GM21576 (cell line): ENCODE results near the gene BCL2L13.
A peak's percentile ranks its signal among the peaks of the same experiment; 100 is the strongest.
"Not testable (repeated sequence)": the region's sequence is repeated elsewhere in the genome, so short reads cannot be mapped to it uniquely, and the experiment has no call there.

Experiments used
- ATAC-seq: cut with Tn5 transposase; IDR thresholded peaks from one replicate; pipeline ENCODE4 v1.9.1; 2021; ENCODE audit warnings: mild to moderate bottlenecking, moderate library complexity; ENCODE audit not compliant: unreplicated experiment

BCL2L13 gene

GRCh38 chr22:17753401-17753989, 114.9 kb downstream of the BCL2L13 start:
- no peak for ATAC-seq

DNA sequence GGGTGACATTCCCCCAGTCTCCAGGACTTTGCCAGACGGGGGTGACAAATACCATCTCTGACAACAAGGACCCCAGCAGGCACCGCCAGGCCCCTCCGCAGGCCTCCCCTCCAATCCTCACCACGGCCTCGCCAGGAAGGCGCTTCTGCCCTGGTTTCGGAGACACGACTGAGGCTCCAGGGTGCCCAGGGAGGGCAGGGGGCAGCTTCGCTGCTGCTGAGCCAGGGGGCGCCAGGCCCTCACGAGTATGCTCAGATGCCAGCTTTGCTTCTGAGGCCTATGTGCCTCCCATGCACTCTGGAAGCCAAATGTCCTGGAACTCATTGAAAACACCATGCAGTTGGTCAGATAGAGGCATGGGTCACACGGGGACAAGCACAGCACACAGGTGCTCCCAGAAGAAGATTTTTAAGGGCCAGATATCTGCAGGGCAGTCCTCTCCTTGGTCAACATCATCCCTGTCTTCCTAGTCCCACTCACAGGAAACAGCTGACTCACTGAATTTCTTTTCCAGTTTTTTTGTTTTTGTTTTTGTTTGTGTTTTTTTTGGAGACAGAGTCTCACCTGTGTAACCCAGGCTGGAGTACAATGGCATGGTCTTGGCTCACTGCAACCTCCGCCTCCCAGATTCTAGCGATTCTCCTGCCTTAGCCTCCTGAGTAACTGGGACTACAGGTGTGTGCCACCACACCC, 115.8 kb downstream of the BCL2L13 start:
- no peak for ATAC-seq

DNA sequence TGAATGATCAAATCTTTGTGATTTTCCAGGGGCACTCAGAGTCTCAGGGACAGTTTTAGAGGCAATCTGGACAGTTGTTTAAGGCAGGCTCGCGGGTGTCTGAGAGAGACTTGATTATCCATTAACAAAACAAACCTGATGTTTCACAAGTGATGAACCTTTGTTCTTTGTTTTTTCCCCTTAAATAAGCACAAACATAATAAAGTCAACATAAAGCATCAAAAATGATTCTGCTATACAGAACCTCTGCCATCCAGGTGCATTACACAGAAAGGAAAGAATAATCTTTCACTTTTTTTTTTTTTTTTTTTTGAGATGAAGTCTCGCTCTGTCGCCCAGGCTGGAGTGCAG, 122.6 kb downstream of the BCL2L13 start:
- no peak for ATAC-seq

DNA sequence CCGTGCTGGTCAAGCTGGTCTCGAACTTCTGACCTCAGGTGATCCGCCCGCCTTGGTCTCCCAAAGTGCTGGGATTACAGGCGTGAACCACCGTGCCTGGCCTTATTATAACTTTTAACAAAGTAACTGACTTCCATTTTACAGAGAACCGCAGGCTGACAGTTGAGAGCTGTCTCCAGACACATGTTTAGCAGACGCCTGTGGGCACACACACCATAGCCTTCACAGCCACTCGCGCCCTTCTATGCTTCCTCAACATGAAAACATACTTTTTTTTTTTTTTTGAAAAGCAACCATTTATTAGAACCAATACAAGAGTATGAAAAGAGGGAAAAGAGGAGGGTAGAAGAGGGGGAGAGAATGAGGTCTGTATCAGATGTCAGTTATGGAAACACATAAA, 124.9 kb downstream of the BCL2L13 start:
- not testable (repeated sequence) for ATAC-seq

DNA sequence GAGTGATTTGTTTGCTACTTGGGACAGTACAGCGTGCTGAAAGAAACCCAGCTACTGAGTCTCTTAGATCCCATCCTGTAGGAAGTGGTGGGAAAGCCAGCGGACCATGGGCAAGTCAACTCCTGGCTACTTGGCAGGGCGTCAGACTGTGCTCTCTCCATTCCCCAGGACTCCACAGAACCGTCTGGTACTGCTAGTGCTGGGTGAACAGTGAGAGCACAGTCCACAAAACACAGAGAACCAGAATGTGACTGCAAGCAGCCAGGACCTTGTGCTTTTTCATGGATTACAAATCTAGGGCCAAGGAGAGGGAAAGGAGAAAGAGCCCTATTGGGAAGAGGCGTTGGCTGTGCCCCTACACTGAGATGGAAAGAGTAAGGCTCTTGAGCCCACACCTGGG, 125.5 kb downstream of the BCL2L13 start:
- no peak for ATAC-seq

GRCh38 chr22:17764852-17765251, 126.3 kb downstream of the BCL2L13 start:
- not testable (repeated sequence) for ATAC-seq

DNA sequence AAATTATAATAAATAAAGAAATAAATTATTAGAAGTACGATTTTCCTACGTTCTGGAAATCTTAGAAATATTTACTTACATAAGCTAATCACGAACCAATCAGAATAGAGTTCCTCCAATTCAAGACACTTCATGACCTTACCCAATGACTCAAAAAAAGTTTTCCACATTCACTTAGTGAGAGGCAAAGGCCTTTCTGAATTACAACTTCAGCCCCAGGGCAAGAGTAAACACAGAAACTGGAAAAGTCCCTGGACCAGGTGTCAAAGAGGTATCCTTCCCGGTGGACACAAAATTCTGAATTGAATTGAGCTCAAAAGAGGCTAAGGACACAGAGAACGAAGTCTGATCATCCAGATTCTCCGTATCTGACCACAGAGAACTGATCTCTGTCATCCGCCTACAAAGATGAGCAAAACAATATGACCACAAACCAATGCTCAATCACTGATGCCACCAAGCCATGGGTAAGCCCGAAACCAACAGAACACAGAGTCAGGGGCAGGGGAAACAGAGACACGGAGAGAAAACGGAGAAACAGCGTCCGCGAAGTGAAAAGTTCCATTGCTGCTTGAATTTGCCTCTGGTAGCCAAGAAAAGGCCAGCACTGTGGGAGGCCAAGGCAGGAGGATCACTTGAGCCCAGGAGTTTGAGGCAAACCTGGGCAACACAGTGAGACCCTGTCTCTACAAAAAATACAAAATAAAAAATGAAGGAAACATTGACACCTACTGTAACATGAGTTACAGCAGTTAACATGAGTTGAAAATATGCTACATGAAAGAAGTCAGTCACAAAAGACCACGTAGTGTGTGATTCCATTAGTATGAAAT, 128.9 kb downstream of the BCL2L13 start:
- peak; percentile 68 for ATAC-seq

- no peak for ATAC-seq
These were observed 130.6 kb downstream of the BCL2L13 start for GRCh38 chr22:17769013-17769715.

DNA sequence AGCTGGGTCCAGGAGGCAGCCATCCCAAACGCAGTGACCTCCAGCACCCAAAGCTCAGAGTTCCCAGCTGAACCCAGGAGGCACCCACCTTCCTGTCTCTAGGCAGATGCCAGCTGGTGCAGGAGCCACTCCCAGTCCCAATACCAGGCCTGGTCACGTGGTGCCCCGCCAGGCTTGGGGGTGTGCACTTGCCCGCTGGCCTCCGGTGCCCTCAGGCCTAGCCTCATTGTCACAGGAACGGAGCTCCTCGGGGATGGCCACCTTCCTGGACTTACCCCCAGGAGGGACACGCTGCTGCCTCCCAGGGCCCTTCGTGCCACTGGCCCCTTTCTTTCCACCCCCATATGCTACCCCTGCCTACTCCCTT, 131.1 kb downstream of the BCL2L13 start:
- no peak for ATAC-seq

- ATAC-seq = no peak
These were observed 131.9 kb downstream of the BCL2L13 start for GRCh38 chr22:17770180-17771077.

GRCh38 chr22:17772249-17772957, 133.8 kb downstream of the BCL2L13 start:
- ATAC-seq = no peak

DNA sequence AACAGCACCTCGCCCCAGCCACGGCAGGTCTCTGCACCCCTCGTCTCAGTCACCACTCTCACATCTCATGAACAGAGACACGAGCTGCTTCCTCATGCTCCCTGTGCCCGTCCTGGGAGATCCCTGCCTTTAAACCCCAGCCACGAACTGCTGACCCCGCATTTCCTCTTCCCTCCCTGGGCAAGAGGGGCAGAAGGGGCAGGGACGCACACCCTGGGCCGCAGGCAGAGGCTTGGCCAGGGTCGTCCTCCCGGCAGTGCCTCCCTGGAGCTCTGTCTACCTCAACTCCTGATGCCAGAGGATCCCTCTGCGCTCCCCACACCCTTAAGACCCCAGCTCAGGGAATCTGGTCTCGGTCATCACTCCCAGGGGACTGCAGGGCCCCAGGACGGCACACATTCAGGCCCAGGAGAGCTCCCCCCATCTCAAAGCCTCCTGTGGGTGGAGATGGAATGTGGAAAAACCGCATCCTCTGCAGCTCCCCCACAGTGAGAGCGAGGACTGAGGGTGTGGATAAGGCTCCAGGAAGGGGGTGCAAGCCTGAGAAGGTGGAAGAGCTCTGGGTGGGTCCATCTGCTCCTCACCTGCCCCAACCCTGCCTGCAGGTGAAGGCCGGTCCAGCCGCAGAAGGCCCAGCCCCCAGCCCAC, 134.5 kb downstream of the BCL2L13 start:
- ATAC-seq = no peak

GRCh38 chr22:17773606-17774205, 135.1 kb downstream of the BCL2L13 start:
- no peak for ATAC-seq

GRCh38 chr22:17774206-17774925, 135.8 kb downstream of the BCL2L13 start, which contains the start of gene BID:
Gene BID (minus strand): TSS chr22:17774469. CDS start chr22:17750116, 24,353 bp downstream.
- ATAC-seq = no peak

- no peak for ATAC-seq
These were observed 136.5 kb downstream of the BCL2L13 start for GRCh38 chr22:17774926-17775685.

DNA sequence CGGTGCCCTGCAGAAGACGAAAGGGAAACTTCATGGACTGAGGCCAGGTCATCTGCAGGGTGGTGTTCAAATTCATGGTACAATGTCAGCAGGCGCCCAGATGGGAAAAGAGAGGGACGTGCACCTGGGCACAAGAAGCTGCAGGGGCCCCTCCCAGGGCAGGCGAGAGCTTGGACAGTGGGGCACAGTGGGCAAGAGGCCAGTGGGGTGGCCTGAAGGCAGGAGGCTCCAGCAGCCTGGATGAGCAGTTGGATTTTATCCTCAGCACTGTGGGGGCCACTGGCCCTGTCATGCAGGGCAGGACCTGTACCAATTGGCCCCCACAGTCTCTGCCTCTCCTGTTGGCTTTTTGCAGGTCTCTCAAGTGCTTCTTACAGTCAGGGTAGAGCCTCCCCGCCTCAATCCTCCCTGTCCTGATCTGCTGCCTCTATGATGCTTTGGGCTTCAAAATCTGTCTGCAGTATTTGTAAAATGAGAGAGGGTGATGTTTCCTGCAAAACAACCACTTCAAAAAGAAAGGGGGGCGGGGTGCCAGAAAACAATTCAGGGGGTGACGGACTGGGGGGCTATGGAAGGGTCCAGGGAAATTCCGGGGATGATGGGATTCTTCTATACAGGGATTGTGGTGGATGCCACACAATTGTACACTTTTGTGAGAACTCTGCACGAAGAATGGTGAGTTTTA, 137.4 kb downstream of the BCL2L13 start:
- ATAC-seq = no peak
